ENCODE data around the gene SLC25A45.

- no peak for TF ChIP-seq EZH2 (IDR thresholded peaks at IDR 0.05; ENCODE audit: low read length)
- TF ChIP-seq, protein P1, sequence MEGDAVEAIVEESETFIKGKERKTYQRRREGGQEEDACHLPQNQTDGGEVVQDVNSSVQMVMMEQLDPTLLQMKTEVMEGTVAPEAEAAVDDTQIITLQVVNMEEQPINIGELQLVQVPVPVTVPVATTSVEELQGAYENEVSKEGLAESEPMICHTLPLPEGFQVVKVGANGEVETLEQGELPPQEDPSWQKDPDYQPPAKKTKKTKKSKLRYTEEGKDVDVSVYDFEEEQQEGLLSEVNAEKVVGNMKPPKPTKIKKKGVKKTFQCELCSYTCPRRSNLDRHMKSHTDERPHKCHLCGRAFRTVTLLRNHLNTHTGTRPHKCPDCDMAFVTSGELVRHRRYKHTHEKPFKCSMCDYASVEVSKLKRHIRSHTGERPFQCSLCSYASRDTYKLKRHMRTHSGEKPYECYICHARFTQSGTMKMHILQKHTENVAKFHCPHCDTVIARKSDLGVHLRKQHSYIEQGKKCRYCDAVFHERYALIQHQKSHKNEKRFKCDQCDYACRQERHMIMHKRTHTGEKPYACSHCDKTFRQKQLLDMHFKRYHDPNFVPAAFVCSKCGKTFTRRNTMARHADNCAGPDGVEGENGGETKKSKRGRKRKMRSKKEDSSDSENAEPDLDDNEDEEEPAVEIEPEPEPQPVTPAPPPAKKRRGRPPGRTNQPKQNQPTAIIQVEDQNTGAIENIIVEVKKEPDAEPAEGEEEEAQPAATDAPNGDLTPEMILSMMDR (optimal IDR thresholded peaks at IDR 0.05 in 1 of 3, IDR thresholded peaks at IDR 0.05 in 1 of 3, conservative IDR thresholded peaks at IDR 0.05 in 1 of 3; ENCODE audit: extremely low read depth in 1 of 3, insufficient read depth in 2 of 3, low read length in 3 of 3), result no peak
Measured at GRCh38 chr11:65355776-65356393, 26.6 kb downstream of the SLC25A45 start.

Data from keratinocyte (primary cell).